ENCODE results near the gene FXYD6.

DNA sequence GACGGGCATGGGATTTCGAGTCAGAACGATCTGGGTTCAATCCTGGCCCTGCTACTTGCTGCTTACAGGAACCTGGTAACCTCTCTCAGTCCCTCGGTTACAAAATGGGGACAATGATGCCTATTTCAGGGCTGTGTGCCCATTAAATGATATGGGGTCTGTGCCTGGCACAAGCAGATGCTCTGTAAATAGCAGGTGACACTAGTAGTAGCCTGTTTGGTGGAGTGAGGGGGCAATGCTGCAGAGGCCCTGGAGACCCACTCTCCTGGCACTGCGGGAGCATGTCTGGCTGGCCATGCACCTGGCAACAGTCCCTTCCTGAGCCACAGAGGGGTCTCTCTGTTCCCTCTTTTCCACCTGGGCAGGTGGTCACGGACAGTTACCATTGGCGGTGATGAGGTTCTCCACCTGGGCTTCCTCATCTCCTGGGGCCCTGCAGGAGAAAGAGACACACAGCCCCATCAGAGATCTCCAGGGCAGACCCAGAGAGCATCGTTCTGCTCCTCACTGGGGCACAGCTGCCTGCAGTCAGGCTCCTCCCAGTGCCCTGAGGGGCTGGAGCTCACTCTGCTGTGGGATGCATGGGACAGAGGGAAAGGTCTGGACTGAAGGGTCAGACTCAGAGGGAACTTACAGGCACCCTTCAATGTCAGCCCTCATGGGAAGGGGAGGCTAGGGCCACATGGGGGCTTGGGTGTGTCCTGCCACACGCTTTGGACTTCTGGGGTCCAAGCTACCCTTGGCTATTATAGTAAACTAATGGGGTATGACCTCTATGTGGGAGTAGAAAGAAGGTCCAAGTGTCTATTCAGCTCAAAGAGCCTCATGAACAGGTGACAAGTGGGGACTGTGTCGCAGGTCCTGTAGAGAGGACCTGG lies 36.3 kb downstream of the FXYD6 start:
- TF ChIP-seq POLR2AphosphoS5 (IDR thresholded peaks at IDR 0.05; ENCODE audit: low read depth, low read length) (no peak), TAF1 (IDR thresholded peaks at IDR 0.05; ENCODE audit: borderline replicate concordance, insufficient read depth, low read length) (no peak)
- TF ChIP-seq, protein P1, sequence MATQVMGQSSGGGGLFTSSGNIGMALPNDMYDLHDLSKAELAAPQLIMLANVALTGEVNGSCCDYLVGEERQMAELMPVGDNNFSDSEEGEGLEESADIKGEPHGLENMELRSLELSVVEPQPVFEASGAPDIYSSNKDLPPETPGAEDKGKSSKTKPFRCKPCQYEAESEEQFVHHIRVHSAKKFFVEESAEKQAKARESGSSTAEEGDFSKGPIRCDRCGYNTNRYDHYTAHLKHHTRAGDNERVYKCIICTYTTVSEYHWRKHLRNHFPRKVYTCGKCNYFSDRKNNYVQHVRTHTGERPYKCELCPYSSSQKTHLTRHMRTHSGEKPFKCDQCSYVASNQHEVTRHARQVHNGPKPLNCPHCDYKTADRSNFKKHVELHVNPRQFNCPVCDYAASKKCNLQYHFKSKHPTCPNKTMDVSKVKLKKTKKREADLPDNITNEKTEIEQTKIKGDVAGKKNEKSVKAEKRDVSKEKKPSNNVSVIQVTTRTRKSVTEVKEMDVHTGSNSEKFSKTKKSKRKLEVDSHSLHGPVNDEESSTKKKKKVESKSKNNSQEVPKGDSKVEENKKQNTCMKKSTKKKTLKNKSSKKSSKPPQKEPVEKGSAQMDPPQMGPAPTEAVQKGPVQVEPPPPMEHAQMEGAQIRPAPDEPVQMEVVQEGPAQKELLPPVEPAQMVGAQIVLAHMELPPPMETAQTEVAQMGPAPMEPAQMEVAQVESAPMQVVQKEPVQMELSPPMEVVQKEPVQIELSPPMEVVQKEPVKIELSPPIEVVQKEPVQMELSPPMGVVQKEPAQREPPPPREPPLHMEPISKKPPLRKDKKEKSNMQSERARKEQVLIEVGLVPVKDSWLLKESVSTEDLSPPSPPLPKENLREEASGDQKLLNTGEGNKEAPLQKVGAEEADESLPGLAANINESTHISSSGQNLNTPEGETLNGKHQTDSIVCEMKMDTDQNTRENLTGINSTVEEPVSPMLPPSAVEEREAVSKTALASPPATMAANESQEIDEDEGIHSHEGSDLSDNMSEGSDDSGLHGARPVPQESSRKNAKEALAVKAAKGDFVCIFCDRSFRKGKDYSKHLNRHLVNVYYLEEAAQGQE (IDR thresholded peaks at IDR 0.05; ENCODE audit: insufficient read depth in 1 of 2, low read depth in 2 of 2, low read length in 2 of 2): no peak
